CD4-positive, alpha-beta T cell (primary cell): Measurements from ENCODE around the gene FMNL2. TPM values are rescaled to one million over a fixed set of nuclear protein-coding genes. Genes with fewer than 3 reads are reported as not detected.

Experiments used
- ATAC-seq: fragments of 200-7000 bp; cut with Tn5 transposase; one replicate; pipeline ENCODE4 v1.10.0; 2022; ENCODE audit warnings: mild to moderate bottlenecking; ENCODE audit not compliant: poor library complexity
- CTCF ChIA-PET: fragments of 350-600 bp; sonication (Branson Sonifier 250); formaldehyde crosslinking; loops from one replicate; lab custom pipeline; 2021; ENCODE audit warnings: antibody characterized with exemption, inconsistent platforms; lab: Charles Lee
- POLR2A ChIA-PET: fragments of 350-600 bp; sonication (Branson Sonifier 250); formaldehyde crosslinking; loops from one replicate; lab custom pipeline; 2021; ENCODE audit warnings: antibody characterized with exemption, inconsistent platforms; lab: Charles Lee
- DNase-seq, 14 experiments: peaks; one replicate each; pipeline ENCODE4 v3.0.0-alpha.2; 2013 to 2020; ENCODE audit warnings: mixed read lengths in 2 of 14
- H3K27ac ChIP-seq, 2 donors: one replicate each; pipeline versions ENCODE4 v1.5.1 to v1.7.0; 2013; ENCODE audit warnings: low read length in 2 of 2, low read depth in 1 of 2, mild to moderate bottlenecking in 1 of 2
- H3K27me3 ChIP-seq, 2 experiments: 1 replicate in 1 of 2; 2 replicates in 1 of 2; pipeline versions ENCODE4 v1.6.1 to v1.7.0; 2013; ENCODE audit warnings: low read length in 2 of 2, control low read depth in 1 of 2, mild to moderate bottlenecking in 1 of 2, moderate library complexity in 1 of 2; ENCODE audit not compliant: insufficient read depth in 2 of 2, control insufficient read depth in 1 of 2
- H3K36me3 ChIP-seq: one replicate; pipeline ENCODE4 v1.6.1; 2013; ENCODE audit warnings: low read length, control low read depth; ENCODE audit not compliant: insufficient read depth
- H3K4me1 ChIP-seq: one replicate; pipeline ENCODE4 v1.6.1; 2013; ENCODE audit warnings: low read length, control low read depth; ENCODE audit not compliant: insufficient read depth
- H3K4me3 ChIP-seq: one replicate; pipeline ENCODE4 v1.5.1; 2013; ENCODE audit warnings: mild to moderate bottlenecking, low read length, moderate library complexity
- H3K9me3 ChIP-seq, 2 experiments: 1 replicate in 1 of 2; 2 replicates in 1 of 2; pipeline versions ENCODE4 v1.6.1 to v1.7.0; 2013; ENCODE audit warnings: low read length in 2 of 2, mild to moderate bottlenecking in 2 of 2, control low read depth in 1 of 2, moderate library complexity in 1 of 2; ENCODE audit not compliant: control insufficient read depth in 1 of 2, insufficient read depth in 1 of 2
- H3K27ac Mint-ChIP-seq: one replicate; pipeline ENCODE4 v1.8.0; 2020; ENCODE audit warnings: mixed read lengths
- H3K27me3 Mint-ChIP-seq: one replicate; pipeline ENCODE4 v1.8.0; 2021; ENCODE audit warnings: mixed read lengths
- H3K36me3 Mint-ChIP-seq: one replicate; pipeline ENCODE4 v1.8.0; 2021; ENCODE audit warnings: low read depth, mixed read lengths
- H3K4me1 Mint-ChIP-seq: one replicate; pipeline ENCODE4 v1.8.0; 2021; ENCODE audit warnings: low read depth, mixed read lengths
- H3K4me3 Mint-ChIP-seq: one replicate; pipeline ENCODE4 v1.8.0; 2020; ENCODE audit warnings: mild to moderate bottlenecking, mixed read lengths
- H3K9me3 Mint-ChIP-seq: one replicate; pipeline ENCODE4 v1.8.0; 2020; ENCODE audit warnings: mixed read lengths
- intact Hi-C, 2 experiments: fragments of 100-400 bp; cut with DNase I in 1 of 2; cut with micrococcal nuclease in 1 of 2; formaldehyde crosslinking; loops; one replicate each; pipeline versions ENCODE4 v1.15.1 to v1.9.0; 2023 to 2025; cut with DNase I, micrococcal nuclease
- total RNA-seq, 174 experiments: library from RNA in 2 of 174; stranded (reverse) in 2 of 174; gene quantifications; one replicate each; pipeline ENCODE4 v1.2.3 and lab custom pipeline; 2021 to 2026
- TF ChIP-seq, protein P1 (sequence below): fragments of 200-600 bp; IDR thresholded peaks from one replicate; pipeline ENCODE4 v1.8.0; 2022; ENCODE audit warnings: antibody characterized with exemption, mild to moderate bottlenecking

The FMNL2 gene
- total RNA-seq, 2 experiments from 2014 or later, result 0.30 to 0.31 TPM

DNA sequence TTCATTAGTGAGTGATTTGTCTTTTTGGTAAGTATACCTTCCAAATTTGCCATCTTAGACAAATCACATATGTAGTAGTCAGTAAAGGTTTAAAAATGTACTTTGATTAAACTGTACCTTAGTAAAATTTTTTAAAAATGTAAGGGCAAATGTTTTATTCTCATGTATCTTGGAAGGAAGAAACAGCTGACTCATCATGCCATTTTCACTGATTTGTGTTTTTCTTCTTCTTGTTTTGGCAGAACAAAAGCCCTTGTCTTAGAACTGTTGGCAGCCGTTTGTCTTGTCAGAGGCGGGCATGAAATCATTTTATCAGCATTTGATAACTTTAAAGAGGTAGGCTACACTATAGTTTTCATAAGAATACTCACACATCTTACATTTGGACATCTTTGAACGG is 245.7 kb downstream of the FMNL2 start:
- Mint-ChIP-seq H3K36me3 (no peaks in the 10 kb centered on the region), H3K4me1 (no peaks in the 10 kb centered on the region), H3K4me3 (no peak overlapping the region), H3K27ac (no peak overlapping the region), H3K27me3 (peaks cover 14% of the 10 kb centered on the region), H3K9me3 (no peaks in the 10 kb centered on the region)
- ChIA-PET CTCF (no interaction called here), POLR2A (no interaction called here)
- TF ChIP-seq, protein P1, sequence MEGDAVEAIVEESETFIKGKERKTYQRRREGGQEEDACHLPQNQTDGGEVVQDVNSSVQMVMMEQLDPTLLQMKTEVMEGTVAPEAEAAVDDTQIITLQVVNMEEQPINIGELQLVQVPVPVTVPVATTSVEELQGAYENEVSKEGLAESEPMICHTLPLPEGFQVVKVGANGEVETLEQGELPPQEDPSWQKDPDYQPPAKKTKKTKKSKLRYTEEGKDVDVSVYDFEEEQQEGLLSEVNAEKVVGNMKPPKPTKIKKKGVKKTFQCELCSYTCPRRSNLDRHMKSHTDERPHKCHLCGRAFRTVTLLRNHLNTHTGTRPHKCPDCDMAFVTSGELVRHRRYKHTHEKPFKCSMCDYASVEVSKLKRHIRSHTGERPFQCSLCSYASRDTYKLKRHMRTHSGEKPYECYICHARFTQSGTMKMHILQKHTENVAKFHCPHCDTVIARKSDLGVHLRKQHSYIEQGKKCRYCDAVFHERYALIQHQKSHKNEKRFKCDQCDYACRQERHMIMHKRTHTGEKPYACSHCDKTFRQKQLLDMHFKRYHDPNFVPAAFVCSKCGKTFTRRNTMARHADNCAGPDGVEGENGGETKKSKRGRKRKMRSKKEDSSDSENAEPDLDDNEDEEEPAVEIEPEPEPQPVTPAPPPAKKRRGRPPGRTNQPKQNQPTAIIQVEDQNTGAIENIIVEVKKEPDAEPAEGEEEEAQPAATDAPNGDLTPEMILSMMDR, result no peak
- DNase-seq, result no peak
- no peak overlapping the region for H3K27ac ChIP-seq
- intact Hi-C loops, result no loop called here
- no peak for ATAC-seq
- H3K27me3 ChIP-seq, result peaks cover 0 to 6% of the 10 kb centered on the region in 2 experiments
- no peak overlapping the region for H3K4me3 ChIP-seq
- no peaks in the 10 kb centered on the region for H3K36me3 ChIP-seq
- H3K9me3 ChIP-seq, result no peaks in the 10 kb centered on the region
- H3K4me1 ChIP-seq, result no peaks in the 10 kb centered on the region

DNA sequence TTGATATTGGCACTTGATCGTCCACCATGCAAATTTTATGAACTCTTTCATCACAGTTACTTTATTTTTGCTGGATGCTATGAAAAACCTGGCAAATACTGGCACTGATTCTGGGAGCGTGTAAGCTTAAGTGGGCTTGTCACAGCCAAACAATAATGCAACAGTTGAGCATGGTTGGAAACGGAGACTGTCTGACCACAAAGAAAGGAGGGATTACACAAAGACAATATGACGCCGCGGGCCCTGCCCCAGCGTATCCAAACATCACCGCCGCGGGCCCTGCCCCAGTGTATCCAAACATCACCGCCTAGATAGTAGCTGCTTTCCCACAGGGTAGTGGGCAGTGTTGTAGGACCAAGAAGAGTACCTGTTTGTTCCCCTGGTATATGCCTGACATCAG is 246.4 kb downstream of the FMNL2 start:
- H3K9me3 ChIP-seq, result no peaks in the 10 kb centered on the region
- POLR2A ChIA-PET, result no interaction called here
- H3K27me3 ChIP-seq, result peaks cover 0 to 6% of the 10 kb centered on the region in 2 experiments
- TF ChIP-seq, protein P1, result no peak
- CTCF ChIA-PET, result no interaction called here
- DNase-seq (no peak), ATAC-seq (no peak)
- Mint-ChIP-seq H3K4me1 (no peaks in the 10 kb centered on the region), H3K9me3 (no peaks in the 10 kb centered on the region), H3K4me3 (no peak overlapping the region), H3K27ac (no peak overlapping the region), H3K36me3 (no peaks in the 10 kb centered on the region), H3K27me3 (peaks cover 14% of the 10 kb centered on the region)
- H3K27ac ChIP-seq, result no peak overlapping the region
- H3K36me3 ChIP-seq, result no peaks in the 10 kb centered on the region
- no peak overlapping the region for H3K4me3 ChIP-seq
- H3K4me1 ChIP-seq, result no peaks in the 10 kb centered on the region
- intact Hi-C loops, result no loop called here

DNA sequence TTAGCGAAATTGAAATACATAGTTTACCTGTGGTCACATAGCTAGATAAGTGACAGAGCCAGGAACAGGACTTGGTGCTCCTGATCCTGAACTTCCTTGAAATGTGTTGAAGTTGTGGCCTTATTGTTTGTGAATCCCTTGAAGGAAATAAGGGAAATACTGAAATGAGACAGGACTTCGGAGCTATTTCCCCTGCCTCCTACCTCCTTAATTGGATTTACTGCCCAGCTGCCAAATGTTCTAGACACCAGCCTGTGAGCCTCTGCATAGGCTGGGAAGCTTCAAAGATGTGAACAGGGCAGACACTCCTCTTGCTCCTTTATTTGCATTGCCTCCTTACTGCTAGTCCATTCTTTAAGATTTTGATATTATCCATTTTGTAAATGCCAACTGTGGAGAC is 247.1 kb downstream of the FMNL2 start:
- Histone ChIP-seq H3K4me3 (no peak overlapping the region), H3K9me3 (no peaks in the 10 kb centered on the region), H3K4me1 (no peaks in the 10 kb centered on the region), H3K27ac (no peak overlapping the region), H3K27me3 (peaks cover 0 to 6% of the 10 kb centered on the region in 2 experiments), H3K36me3 (no peaks in the 10 kb centered on the region)
- CTCF ChIA-PET, result no interaction called here
- Mint-ChIP-seq H3K36me3 (no peaks in the 10 kb centered on the region), H3K27ac (no peak overlapping the region), H3K9me3 (no peaks in the 10 kb centered on the region), H3K4me1 (no peaks in the 10 kb centered on the region), H3K4me3 (no peak overlapping the region), H3K27me3 (peaks cover 14% of the 10 kb centered on the region)
- ATAC-seq, result no peak
- intact Hi-C loops, result no loop called here
- TF ChIP-seq, protein P1, result no peak
- POLR2A ChIA-PET, result no interaction called here
- DNase-seq, result no peak
